ENCODE data around the gene AKIRIN2. TPM values are rescaled to one million over a fixed set of nuclear protein-coding genes. Genes with fewer than 3 reads are reported as not detected.
"Not testable (repeated sequence)": the region's sequence is repeated elsewhere in the genome, so short reads cannot be mapped to it uniquely, and the experiment has no call there.

AKIRIN2 gene
- total RNA-seq, 2 experiments from 2014 or later = 43.4 to 46.4 TPM

DNA sequence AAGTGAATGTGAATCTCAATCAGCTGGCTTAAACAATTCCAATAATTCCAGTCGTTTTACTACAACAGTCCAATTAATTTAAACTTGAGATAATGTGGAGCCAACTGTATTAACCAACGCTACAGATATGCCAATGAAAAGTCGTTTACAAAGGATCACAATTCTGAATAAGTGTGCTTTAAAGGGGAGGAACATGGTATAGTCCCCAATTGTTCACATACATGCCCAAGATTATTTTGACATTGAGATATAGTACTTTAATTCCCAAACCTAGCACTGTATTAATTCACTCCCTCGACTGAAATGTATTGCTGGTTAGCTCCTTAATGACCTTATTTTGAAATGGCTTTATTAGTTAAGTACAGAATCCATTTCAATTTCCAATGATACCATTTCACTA, 2.5 kb downstream of the AKIRIN2 start:
- ChIA-PET CTCF (no interaction called here), POLR2A (interaction anchor here (0.6 to 1.4 kb wide), 6 partner anchors 13 to 1311 kb away, joined by 3 to 10 read pairs (median 6); no protein-coding TSS in a partner anchor)

GRCh38 chr6:87698547-87699006, 3.5 kb downstream of the AKIRIN2 start:
- CTCF ChIA-PET = interaction anchor here (0.6 kb wide), 1 partner anchor 501 kb away, joined by 3 read pairs; no protein-coding TSS in a partner anchor
- POLR2A ChIA-PET = interaction anchor here (1.0 kb wide), 1 partner anchor 20 kb away, joined by 3 read pairs; no protein-coding TSS in a partner anchor

GRCh38 chr6:87697581-87698546, 4.2 kb downstream of the AKIRIN2 start:
- POLR2A ChIA-PET = interaction anchor here (0.5 to 1.0 kb wide), 7 partner anchors 20 to 118 kb away, joined by 3 to 4 read pairs (median 3); partner anchors contain the start of genes ORC3 and RARS2
- CTCF ChIA-PET = interaction anchor here (0.5 to 0.6 kb wide), 2 partner anchors 98 to 500 kb away, joined by 3 read pairs; no protein-coding TSS in a partner anchor

DNA sequence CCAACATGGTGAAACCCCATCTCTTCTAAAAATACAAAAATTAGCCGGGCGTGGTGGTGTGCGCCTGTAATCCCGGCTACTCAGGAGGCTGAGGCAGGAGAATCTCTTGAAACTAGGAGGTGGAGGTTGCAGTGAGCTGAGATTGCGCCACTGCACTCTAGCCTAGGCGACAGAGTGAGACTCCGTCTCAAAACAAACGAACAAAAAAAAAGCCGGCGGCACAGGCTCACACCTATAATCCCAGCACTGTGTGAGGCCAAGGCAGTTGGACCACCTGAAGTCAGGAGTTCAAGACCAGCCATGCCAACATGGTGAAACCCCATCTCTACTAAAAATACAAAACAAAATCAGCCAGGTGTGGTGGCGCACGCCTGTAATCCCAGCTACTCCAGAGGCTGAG, 5.2 kb downstream of the AKIRIN2 start:
- POLR2A ChIA-PET = interaction anchor here (0.6 to 0.9 kb wide), 4 partner anchors 36 to 104 kb away, joined by 3 to 4 read pairs (median 3); no protein-coding TSS in a partner anchor
- CTCF ChIA-PET = not testable (repeated sequence)

- ChIA-PET CTCF (no interaction called here), POLR2A (no interaction called here)
Observed at GRCh38 chr6:87692086-87692485, 9.9 kb downstream of the AKIRIN2 start.

GRCh38 chr6:87690441-87690840, 11.6 kb downstream of the AKIRIN2 start:
- CTCF ChIA-PET = no interaction called here
- POLR2A ChIA-PET = interaction anchor here (0.7 kb wide), 1 partner anchor 412 kb away, joined by 3 read pairs; no protein-coding TSS in a partner anchor

DNA sequence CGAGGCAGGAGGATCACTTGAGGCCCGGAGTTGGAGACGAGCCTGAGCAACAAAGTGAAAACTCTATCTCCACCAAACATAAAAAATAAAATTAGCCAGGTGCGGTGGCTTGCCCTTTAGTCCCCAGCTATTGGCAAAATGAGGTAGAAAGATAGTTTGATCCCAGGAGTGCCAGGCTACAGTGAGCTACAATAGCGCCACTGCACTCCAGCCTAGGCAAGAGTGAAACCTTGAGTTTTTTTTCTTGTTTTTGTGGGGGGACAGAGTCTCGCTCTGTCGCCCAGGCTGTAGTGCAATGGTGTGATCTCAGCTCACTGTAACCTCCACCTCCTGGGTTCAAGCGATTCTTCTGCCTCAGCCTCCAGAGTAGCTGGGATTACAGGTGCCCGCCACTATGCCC, 14.1 kb downstream of the AKIRIN2 start:
- POLR2A ChIA-PET, CTCF ChIA-PET: not testable (repeated sequence)

GRCh38 chr6:87687296-87687695, 14.7 kb downstream of the AKIRIN2 start:
- ChIA-PET CTCF (no interaction called here), POLR2A (no interaction called here)

DNA sequence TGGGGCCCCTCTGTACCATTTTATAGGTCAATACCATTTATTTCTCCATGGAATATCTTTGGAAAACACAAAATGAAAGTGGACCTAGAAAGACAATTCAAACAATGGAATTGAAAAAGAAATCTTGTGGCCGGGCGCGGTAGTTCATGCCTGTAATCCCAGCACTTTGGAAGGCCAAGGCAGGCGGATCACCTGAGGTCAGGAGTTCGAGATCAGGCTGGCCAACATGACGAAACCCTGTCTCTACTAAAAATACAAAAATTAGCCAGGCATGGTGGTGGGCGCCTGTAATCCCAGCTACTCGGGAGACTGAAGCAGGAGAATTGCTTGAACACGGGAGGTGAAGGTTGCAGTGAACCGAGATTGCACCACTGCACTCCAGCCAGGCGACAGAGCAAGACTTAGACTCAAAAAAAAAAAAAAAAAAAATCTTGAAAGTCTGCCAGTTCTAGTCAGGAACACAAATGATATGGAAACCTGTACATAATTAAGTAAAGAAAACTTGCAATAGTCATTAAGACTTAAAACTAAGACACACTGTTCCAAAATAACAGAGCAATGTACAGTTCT, 15.3 kb downstream of the AKIRIN2 start:
- CTCF ChIA-PET = not testable (repeated sequence)
- POLR2A ChIA-PET = interaction anchor here (1.1 kb wide), 1 partner anchor 13 kb away, joined by 3 read pairs; no protein-coding TSS in a partner anchor

GRCh38 chr6:87684895-87685654, 17.0 kb downstream of the AKIRIN2 start:
- POLR2A ChIA-PET = no interaction called here
- CTCF ChIA-PET = no interaction called here

DNA sequence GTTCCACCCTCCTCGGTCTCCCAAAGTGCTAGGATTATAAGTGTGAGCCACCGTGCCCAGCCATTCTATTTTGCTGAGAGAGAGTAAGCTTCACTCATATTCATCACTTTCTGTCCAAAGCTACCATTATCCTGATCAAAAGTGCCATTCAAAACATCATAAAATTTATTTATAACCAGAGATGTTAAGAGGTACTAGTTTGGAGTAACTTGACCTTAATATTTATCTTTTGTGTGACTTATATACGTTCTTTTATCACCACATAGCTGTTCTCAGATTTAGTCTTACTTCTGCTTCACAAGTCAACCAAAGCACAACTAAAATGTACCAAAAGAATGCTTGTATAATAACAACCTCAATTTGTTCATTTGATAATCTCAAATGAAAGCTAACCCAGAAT, 18.1 kb downstream of the AKIRIN2 start:
- ChIA-PET CTCF (no interaction called here), POLR2A (no interaction called here)

DNA sequence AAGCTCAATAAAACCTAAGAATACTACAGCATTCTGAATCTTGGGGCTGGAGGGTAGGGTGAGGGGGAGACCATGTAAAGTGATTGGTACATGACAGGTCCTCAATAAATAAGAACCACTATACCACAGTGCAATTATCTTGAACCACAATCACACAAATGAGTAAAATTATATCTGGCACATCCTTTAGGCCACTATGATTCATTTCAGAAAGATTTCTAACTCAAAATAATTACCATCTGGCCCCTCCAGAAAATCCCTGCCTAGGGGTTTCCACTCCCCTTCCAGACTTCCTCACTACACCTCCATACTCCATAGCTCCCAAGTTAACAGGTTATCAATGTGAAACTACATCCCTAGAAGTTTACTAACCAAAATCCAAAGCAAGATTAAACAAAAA, 19.7 kb downstream of the AKIRIN2 start:
- POLR2A ChIA-PET = no interaction called here
- CTCF ChIA-PET = interaction anchor here (1.3 kb wide), 1 partner anchor 9 kb away, joined by 3 read pairs; no protein-coding TSS in a partner anchor

DNA sequence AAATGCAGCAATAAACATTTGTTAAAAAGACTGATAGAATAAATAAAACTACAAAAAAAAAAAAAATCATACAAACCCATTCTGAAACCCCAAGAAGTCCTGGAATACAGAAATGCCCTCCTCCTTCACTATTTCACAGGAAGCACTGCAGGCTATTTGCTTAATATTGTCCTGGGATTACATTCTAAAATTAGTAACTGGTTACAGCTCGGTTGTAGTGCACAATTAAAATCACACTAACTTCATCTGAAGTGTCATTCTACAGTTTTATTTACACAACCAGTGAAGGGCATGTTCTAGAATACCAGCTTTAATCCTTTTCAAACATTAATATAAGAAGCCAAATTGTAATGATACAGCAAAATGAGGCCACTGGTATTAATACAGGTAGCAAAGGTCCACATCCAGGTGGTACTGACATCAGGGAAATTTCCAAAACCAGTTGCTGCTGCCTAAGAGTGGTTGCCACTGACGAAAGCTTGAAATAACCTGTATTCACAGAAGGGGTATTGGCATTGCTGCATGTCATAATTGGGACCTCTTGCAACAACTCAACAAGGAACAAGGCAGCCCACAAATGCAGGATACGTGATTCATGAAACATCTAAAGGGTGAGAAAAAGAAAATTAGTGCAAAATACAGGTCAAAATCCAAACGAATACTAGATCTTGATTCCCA, 26.9 kb downstream of the AKIRIN2 start:
- ChIA-PET POLR2A (no interaction called here), CTCF (no interaction called here)

- POLR2A ChIA-PET = no interaction called here
- CTCF ChIA-PET = interaction anchor here (0.6 to 0.7 kb wide), 2 partner anchors 11 to 744 kb away, joined by 4 to 6 read pairs; no protein-coding TSS in a partner anchor
Observed at GRCh38 chr6:87674290-87674689, 27.7 kb downstream of the AKIRIN2 start.

DNA sequence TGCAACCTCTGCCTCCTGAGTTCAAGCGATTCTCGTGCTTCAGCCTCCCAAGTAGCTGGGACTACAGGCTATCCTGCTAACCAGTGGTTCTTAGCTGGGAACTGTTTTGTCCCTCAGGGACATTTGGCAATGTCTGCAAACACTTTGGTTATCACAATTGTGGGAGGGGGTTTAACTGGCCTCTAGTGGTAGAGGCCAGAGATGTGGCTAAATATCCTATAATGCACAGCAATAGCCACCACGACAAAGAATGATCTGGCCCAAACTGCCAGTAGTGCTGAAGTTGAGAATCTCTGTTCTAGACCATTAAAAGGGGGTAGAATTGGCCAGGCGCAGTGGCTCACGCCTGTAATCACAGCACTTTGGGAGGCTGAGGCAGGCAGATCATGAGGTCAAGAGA, 28.8 kb downstream of the AKIRIN2 start:
- ChIA-PET CTCF (interaction anchor here (1.1 kb wide), 1 partner anchor 8 kb away, joined by 3 read pairs; no protein-coding TSS in a partner anchor), POLR2A (no interaction called here)

GRCh38 chr6:87672641-87673040, 29.4 kb downstream of the AKIRIN2 start:
- CTCF ChIA-PET = interaction anchor here (0.6 to 1.1 kb wide), 2 partner anchors 9 to 158 kb away, joined by 3 to 4 read pairs; no protein-coding TSS in a partner anchor
- POLR2A ChIA-PET = no interaction called here

DNA sequence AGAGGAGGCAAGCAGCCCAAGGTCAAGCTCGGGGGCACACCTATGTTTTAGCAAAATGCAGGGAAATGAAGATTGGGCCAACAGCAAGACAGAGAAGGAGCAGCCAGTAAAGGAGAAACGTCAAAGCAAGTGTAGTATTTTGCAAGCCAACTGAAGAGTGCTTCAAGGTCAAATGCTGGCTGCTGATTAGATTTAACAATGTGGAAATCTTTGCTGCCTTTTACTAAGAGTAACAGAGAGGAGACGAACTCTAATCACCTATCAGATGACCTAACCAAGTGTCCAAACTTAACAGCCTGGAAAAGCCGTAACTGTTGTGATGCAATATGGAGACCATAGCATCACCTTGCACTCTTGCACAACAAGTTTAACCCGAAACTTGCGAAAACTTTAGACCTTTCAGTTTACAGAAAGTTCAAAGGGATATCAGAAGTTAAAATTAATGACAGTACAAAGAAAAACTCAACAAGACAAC, 30.4 kb downstream of the AKIRIN2 start:
- POLR2A ChIA-PET = no interaction called here
- CTCF ChIA-PET = no interaction called here

DNA sequence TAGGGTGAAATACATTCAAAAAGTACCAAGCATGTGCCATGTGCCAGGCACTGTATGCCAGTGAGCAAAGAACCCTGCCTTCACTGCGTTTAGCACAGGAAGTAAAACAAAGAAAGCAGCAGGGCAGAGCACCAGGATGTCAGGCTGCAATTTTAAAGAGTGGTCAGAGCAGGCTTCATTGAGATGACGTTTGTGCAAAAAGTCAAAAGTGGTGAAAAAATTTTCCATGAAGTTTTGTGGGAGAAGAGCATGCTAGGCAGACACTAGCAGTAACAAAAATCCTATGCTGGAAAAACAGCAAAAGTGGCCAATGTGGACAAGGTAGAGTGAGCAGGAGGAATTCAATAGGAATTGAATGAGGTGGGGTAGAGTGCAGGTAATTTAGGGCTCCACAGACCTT, 31.3 kb downstream of the AKIRIN2 start:
- ChIA-PET POLR2A (no interaction called here), CTCF (no interaction called here)

GRCh38 chr6:87669051-87669450, 33.0 kb downstream of the AKIRIN2 start:
- POLR2A ChIA-PET = no interaction called here
- CTCF ChIA-PET = no interaction called here

All from activated CD8-positive, alpha-beta memory T cell treated with anti-CD3 and anti-CD28 coated beads for 36 hours (primary cell).